ENCODE measurements around the gene FARS2.

DNA sequence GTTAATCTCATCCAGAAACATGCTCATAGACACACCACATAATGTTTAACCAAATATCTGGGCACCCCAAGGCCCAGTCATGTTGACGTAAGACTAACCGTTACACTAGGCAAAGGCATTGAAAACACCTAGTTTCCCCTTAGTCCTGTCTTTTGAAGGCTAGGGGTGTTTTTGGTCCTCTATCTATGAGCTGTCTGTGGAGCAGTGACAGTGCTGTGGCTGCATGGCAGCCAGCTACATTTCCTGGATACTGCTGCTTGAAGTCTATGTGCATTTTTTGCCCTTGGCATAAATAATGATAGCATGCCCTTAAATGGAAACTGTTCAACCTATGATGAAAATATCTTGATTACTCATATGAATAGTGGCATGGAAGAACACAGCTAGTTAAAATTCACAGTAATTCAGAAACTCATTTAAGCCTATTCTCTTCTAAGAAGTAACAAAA is 18.6 kb downstream of the FARS2 start:
- TF ChIP-seq EZH2 (IDR thresholded peaks at IDR 0.05; ENCODE audit: low read length) (no peak), CTCF (optimal IDR thresholded peaks at IDR 0.05 in 1 of 3, IDR thresholded peaks at IDR 0.05 in 1 of 3, conservative IDR thresholded peaks at IDR 0.05 in 1 of 3; ENCODE audit: extremely low read depth in 1 of 3, insufficient read depth in 2 of 3, low read length in 3 of 3) (no peak)
